ENCODE measurements around the gene GLIPR2.
A peak's percentile ranks its signal among the peaks of the same experiment; 100 is the strongest.

The GLIPR2 gene

GRCh38 chr9:36162211-36162738, 25.7 kb downstream of the GLIPR2 start:
- H3K36me3 ChIP-seq (ENCODE audit: control insufficient read depth, insufficient read depth, low read length) = peaks cover 18% of the 10 kb centered on the region
- peaks cover 5% of the 10 kb centered on the region for H3K4me1 ChIP-seq (ENCODE audit: control insufficient read depth, insufficient read depth, low read length, poor library complexity, severe bottlenecking)

GRCh38 chr9:36163049-36163785, 26.7 kb downstream of the GLIPR2 start:
- Histone ChIP-seq H3K27me3 (replicated peaks; ENCODE audit: control insufficient read depth, insufficient read depth, low read length, poor library complexity, severe bottlenecking) (no peaks in the 10 kb centered on the region), H3K27ac (ENCODE audit: insufficient read depth, low read length, poor library complexity, severe bottlenecking) (no peak overlapping the region), H3K9me3 (ENCODE audit: control insufficient read depth, low read length) (no peaks in the 10 kb centered on the region), H3K36me3 (ENCODE audit: control insufficient read depth, insufficient read depth, low read length) (peaks cover 17% of the 10 kb centered on the region), H3K4me3 (ENCODE audit: insufficient read depth, low read depth, low read length, poor library complexity, severe bottlenecking) (no peak overlapping the region), H3K4me1 (ENCODE audit: control insufficient read depth, insufficient read depth, low read length, poor library complexity, severe bottlenecking) (peaks cover 5% of the 10 kb centered on the region)
- DNase-seq = no peak

More at GRCh38 chr9:36162211-36162738, 25.7 kb downstream of the GLIPR2 start:
- no peak overlapping the region for H3K27ac ChIP-seq (ENCODE audit: insufficient read depth, low read length, poor library complexity, severe bottlenecking)
- DNase-seq = no peak
- no peak overlapping the region for H3K4me3 ChIP-seq (ENCODE audit: insufficient read depth, low read depth, low read length, poor library complexity, severe bottlenecking)
- no peaks in the 10 kb centered on the region for H3K9me3 ChIP-seq (ENCODE audit: control insufficient read depth, low read length)
- H3K27me3 ChIP-seq (replicated peaks; ENCODE audit: control insufficient read depth, insufficient read depth, low read length, poor library complexity, severe bottlenecking) = no peaks in the 10 kb centered on the region

GRCh38 chr9:36163786-36164170, 27.2 kb downstream of the GLIPR2 start:
- H3K27me3 ChIP-seq (replicated peaks; ENCODE audit: control insufficient read depth, insufficient read depth, low read length, poor library complexity, severe bottlenecking) = no peaks in the 10 kb centered on the region
- DNase-seq = no peak
- H3K4me3 ChIP-seq (ENCODE audit: insufficient read depth, low read depth, low read length, poor library complexity, severe bottlenecking) = no peak overlapping the region
- H3K4me1 ChIP-seq (ENCODE audit: control insufficient read depth, insufficient read depth, low read length, poor library complexity, severe bottlenecking) = peaks cover 5% of the 10 kb centered on the region
- peaks cover 14% of the 10 kb centered on the region for H3K36me3 ChIP-seq (ENCODE audit: control insufficient read depth, insufficient read depth, low read length)
- no peaks in the 10 kb centered on the region for H3K9me3 ChIP-seq (ENCODE audit: control insufficient read depth, low read length)
- H3K27ac ChIP-seq (ENCODE audit: insufficient read depth, low read length, poor library complexity, severe bottlenecking) = no peak overlapping the region

- DNase-seq = no peak
- Histone ChIP-seq H3K9me3 (ENCODE audit: control insufficient read depth, low read length) (no peaks in the 10 kb centered on the region), H3K36me3 (ENCODE audit: control insufficient read depth, insufficient read depth, low read length) (peaks cover 10% of the 10 kb centered on the region), H3K4me3 (ENCODE audit: insufficient read depth, low read depth, low read length, poor library complexity, severe bottlenecking) (no peak overlapping the region), H3K27ac (ENCODE audit: insufficient read depth, low read length, poor library complexity, severe bottlenecking) (no peak overlapping the region), H3K4me1 (ENCODE audit: control insufficient read depth, insufficient read depth, low read length, poor library complexity, severe bottlenecking) (peaks cover 5% of the 10 kb centered on the region), H3K27me3 (replicated peaks; ENCODE audit: control insufficient read depth, insufficient read depth, low read length, poor library complexity, severe bottlenecking) (no peaks in the 10 kb centered on the region)
These were observed 27.8 kb downstream of the GLIPR2 start for GRCh38 chr9:36164372-36164771.

GRCh38 chr9:36164989-36165388, 28.5 kb downstream of the GLIPR2 start:
- H3K27me3 ChIP-seq (replicated peaks; ENCODE audit: control insufficient read depth, insufficient read depth, low read length, poor library complexity, severe bottlenecking) = no peaks in the 10 kb centered on the region
- no peak for DNase-seq
- H3K4me1 ChIP-seq (ENCODE audit: control insufficient read depth, insufficient read depth, low read length, poor library complexity, severe bottlenecking) = peaks cover 5% of the 10 kb centered on the region
- no peaks in the 10 kb centered on the region for H3K9me3 ChIP-seq (ENCODE audit: control insufficient read depth, low read length)
- peaks cover 7% of the 10 kb centered on the region for H3K36me3 ChIP-seq (ENCODE audit: control insufficient read depth, insufficient read depth, low read length)
- H3K4me3 ChIP-seq (ENCODE audit: insufficient read depth, low read depth, low read length, poor library complexity, severe bottlenecking) = no peak overlapping the region
- H3K27ac ChIP-seq (ENCODE audit: insufficient read depth, low read length, poor library complexity, severe bottlenecking) = no peak overlapping the region

- H3K9me3 ChIP-seq (ENCODE audit: control insufficient read depth, low read length) = no peaks in the 10 kb centered on the region
- DNase-seq = no peak
- no peaks in the 10 kb centered on the region for H3K27me3 ChIP-seq (replicated peaks; ENCODE audit: control insufficient read depth, insufficient read depth, low read length, poor library complexity, severe bottlenecking)
- peaks cover 5% of the 10 kb centered on the region for H3K4me1 ChIP-seq (ENCODE audit: control insufficient read depth, insufficient read depth, low read length, poor library complexity, severe bottlenecking)
- peaks cover 7% of the 10 kb centered on the region for H3K36me3 ChIP-seq (ENCODE audit: control insufficient read depth, insufficient read depth, low read length)
- peak overlapping the region; percentile 52 for H3K4me3 ChIP-seq (ENCODE audit: insufficient read depth, low read depth, low read length, poor library complexity, severe bottlenecking)
- H3K27ac ChIP-seq (ENCODE audit: insufficient read depth, low read length, poor library complexity, severe bottlenecking) = no peak overlapping the region
These were observed 29.3 kb downstream of the GLIPR2 start for GRCh38 chr9:36165826-36166167.

GRCh38 chr9:36166168-36166927, 29.8 kb downstream of the GLIPR2 start:
- H3K27me3 ChIP-seq (replicated peaks; ENCODE audit: control insufficient read depth, insufficient read depth, low read length, poor library complexity, severe bottlenecking) = no peaks in the 10 kb centered on the region
- peaks cover 5% of the 10 kb centered on the region for H3K4me1 ChIP-seq (ENCODE audit: control insufficient read depth, insufficient read depth, low read length, poor library complexity, severe bottlenecking)
- no peak overlapping the region for H3K27ac ChIP-seq (ENCODE audit: insufficient read depth, low read length, poor library complexity, severe bottlenecking)
- peak overlapping the region; percentile 52 for H3K4me3 ChIP-seq (ENCODE audit: insufficient read depth, low read depth, low read length, poor library complexity, severe bottlenecking)
- peaks cover 7% of the 10 kb centered on the region for H3K36me3 ChIP-seq (ENCODE audit: control insufficient read depth, insufficient read depth, low read length)
- no peaks in the 10 kb centered on the region for H3K9me3 ChIP-seq (ENCODE audit: control insufficient read depth, low read length)
- DNase-seq = peak; percentile 70 to 78 (median 78)

GRCh38 chr9:36169166-36169565, 32.6 kb downstream of the GLIPR2 start, which contains the start of gene CCIN:
Gene CCIN (plus strand): TSS chr9:36169388. CDS start chr9:36169503, 115 bp downstream.
- Histone ChIP-seq H3K4me3 (ENCODE audit: insufficient read depth, low read depth, low read length, poor library complexity, severe bottlenecking) (no peak within 1 kb of the TSS), H3K27ac (ENCODE audit: insufficient read depth, low read length, poor library complexity, severe bottlenecking) (no peak within 1 kb of the TSS), H3K9me3 (ENCODE audit: control insufficient read depth, low read length) (no peaks in the 10 kb centered on the region), H3K27me3 (replicated peaks; ENCODE audit: control insufficient read depth, insufficient read depth, low read length, poor library complexity, severe bottlenecking) (no peaks in the 10 kb centered on the region), H3K36me3 (ENCODE audit: control insufficient read depth, insufficient read depth, low read length) (no peaks in the 10 kb centered on the region), H3K4me1 (ENCODE audit: control insufficient read depth, insufficient read depth, low read length, poor library complexity, severe bottlenecking) (peaks cover 5% of the 10 kb centered on the region)
- DNase-seq = no peak

GRCh38 chr9:36169708-36170107, 33.2 kb downstream of the GLIPR2 start:
- Histone ChIP-seq H3K4me1 (ENCODE audit: control insufficient read depth, insufficient read depth, low read length, poor library complexity, severe bottlenecking) (peaks cover 5% of the 10 kb centered on the region), H3K27me3 (replicated peaks; ENCODE audit: control insufficient read depth, insufficient read depth, low read length, poor library complexity, severe bottlenecking) (no peaks in the 10 kb centered on the region), H3K9me3 (ENCODE audit: control insufficient read depth, low read length) (no peaks in the 10 kb centered on the region), H3K27ac (ENCODE audit: insufficient read depth, low read length, poor library complexity, severe bottlenecking) (no peak overlapping the region), H3K4me3 (ENCODE audit: insufficient read depth, low read depth, low read length, poor library complexity, severe bottlenecking) (no peak overlapping the region), H3K36me3 (ENCODE audit: control insufficient read depth, insufficient read depth, low read length) (no peaks in the 10 kb centered on the region)
- no peak for DNase-seq

- no peaks in the 10 kb centered on the region for H3K9me3 ChIP-seq (ENCODE audit: control insufficient read depth, low read length)
- DNase-seq = no peak
- H3K4me3 ChIP-seq (ENCODE audit: insufficient read depth, low read depth, low read length, poor library complexity, severe bottlenecking) = no peak overlapping the region
- no peaks in the 10 kb centered on the region for H3K27me3 ChIP-seq (replicated peaks; ENCODE audit: control insufficient read depth, insufficient read depth, low read length, poor library complexity, severe bottlenecking)
- H3K36me3 ChIP-seq (ENCODE audit: control insufficient read depth, insufficient read depth, low read length) = no peaks in the 10 kb centered on the region
- no peak overlapping the region for H3K27ac ChIP-seq (ENCODE audit: insufficient read depth, low read length, poor library complexity, severe bottlenecking)
- peaks cover 5% of the 10 kb centered on the region for H3K4me1 ChIP-seq (ENCODE audit: control insufficient read depth, insufficient read depth, low read length, poor library complexity, severe bottlenecking)
These were observed 34.0 kb downstream of the GLIPR2 start for GRCh38 chr9:36170531-36170930.
